GM18861 (cell line): Measurements from ENCODE around the gene PNPT1.
"Not testable (repeated sequence)": the region's sequence is repeated elsewhere in the genome, so short reads cannot be mapped to it uniquely, and the experiment has no call there.

ENCODE experiments used
- ATAC-seq: cut with Tn5 transposase; IDR thresholded peaks from one replicate; pipeline ENCODE4 v1.9.1; 2021; ENCODE audit not compliant: unreplicated experiment

The PNPT1 gene

DNA sequence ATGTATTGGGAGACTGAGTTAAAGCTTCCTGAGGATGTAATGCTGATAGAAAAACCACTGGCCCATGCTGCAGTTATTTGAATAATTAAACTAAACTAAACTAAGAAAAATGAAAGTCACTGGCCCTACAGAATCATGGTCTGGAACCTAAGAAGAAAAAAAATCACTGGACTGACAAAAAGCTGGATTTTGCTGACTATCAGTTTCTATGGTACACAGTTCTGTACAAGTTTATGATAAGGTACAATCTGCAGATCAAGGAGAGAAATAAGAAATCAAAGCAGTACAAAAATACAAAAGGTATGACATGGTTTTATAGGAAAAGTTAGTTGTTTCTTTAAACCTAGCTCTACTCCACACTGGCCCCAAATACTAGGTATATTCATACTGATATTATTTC, 91.8 kb downstream of the PNPT1 start:
- ATAC-seq = no peak

DNA sequence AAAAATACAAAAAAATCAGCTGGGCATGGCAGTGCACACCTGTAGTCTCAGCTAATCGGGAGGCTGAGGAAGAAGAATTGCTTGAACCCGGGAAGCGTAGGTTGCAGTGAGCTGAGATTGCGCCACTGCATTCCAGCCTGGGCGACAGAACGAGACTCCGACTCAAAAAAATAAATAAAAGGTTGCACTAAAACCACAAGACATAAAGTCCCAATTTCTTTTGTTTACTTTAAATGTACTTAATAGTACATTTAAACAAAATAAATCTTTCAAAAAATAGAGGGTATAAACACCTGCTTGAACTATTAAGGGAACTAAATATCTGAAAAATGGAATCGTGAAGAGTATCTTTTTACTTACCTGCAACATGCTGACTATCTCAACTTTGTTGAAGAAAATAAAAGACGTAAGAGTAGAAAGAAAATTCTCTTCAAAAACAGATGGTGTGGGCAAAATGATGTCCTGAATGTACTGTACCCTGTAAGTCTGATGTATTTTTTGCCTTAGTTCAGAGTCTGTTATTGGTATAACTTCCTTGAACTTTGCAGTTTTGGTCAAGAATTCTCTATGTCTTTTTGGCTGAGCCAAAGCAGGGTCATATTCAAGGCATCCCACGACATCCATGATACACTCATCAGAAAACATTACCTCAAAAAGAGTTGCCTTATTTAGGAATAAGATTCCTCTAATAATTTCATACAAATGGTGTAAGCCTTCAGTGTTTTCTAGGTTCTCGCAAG, 95.4 kb downstream of the PNPT1 start:
- ATAC-seq = no peak

DNA sequence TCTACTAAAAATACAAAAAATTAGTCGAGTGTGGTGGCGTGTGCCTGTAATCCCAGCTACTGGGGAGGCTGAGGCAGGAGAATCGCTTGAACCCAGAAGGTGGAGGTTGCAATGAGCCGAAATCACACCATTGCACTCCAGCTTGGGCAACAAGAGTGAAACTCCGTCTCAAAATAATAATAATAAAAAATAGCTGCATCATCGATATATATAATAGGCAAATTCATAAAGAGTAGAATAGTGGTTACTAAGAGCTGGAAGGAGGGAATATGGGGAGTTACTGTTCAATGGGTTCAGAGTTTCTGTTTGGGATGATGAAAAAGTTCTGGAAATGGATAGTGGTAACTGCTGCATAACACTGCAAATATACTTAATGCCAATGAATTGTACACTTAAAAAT, 96.8 kb downstream of the PNPT1 start:
- ATAC-seq = not testable (repeated sequence)

DNA sequence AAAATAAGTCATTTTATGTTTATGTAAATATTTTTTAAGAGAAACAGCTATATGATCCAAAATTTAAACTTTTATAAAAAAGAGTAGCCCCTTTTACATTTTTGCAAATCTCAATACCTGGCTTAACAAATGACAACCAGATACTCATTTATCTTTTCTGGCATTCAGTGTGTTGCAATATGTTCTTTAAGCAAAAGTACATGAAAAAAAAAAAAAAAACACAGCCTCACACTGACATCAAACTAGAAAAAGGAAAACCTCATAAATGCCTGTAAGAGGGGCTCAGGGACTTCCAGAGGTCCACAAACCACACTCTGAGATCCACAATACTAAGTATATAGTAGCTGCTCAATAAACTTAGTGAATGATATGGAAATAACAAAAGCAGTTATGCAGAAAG, 98.1 kb downstream of the PNPT1 start:
- ATAC-seq = no peak

DNA sequence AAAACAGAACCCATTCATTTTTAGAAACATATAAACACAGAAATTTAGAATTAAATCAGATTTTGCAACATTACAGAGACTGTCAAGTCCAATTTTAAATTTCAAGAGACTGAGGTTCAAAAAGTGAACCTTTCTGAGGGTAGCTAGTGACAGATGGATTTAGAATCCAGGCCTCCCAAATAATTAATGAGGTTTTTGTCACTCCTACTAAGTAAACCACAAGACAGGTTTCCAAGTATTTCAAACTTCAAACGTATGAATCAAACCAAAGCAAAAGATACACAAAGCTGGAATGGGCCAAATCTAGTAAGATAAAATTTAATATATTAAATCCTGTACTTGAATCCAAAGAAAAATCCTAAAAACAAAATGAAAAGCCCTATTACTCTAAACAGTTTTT, 101.5 kb downstream of the PNPT1 start:
- ATAC-seq = no peak

DNA sequence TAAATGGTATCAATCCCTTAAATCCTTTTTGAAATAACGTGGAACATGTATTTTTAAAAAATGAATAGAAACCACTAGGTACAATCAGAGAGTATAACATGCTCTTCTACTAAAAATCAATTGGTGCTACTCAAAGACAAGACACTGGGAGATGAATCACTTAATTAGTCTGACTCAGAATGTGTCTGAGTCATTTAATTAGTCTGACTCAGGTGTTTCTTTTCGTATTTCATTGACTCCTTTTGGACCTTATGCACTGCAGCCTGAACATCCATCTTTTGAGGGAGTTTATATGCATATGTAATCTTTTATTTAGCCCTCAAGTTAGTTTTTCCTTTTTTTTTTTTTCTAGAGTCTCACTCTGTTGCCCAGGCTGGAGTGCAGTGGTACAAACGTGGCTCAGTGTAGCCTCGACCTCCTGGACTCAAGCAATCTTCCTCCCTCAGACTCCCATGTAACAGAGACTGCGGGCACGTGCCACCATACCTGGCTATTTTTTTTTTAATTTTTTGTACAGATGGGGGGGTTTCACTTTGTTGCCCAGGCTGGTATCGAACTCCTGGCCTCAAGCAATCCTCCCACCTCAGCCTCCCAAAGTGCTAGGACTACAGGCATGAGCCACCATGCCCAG, 102.7 kb downstream of the PNPT1 start:
- ATAC-seq = peak; percentile 92

DNA sequence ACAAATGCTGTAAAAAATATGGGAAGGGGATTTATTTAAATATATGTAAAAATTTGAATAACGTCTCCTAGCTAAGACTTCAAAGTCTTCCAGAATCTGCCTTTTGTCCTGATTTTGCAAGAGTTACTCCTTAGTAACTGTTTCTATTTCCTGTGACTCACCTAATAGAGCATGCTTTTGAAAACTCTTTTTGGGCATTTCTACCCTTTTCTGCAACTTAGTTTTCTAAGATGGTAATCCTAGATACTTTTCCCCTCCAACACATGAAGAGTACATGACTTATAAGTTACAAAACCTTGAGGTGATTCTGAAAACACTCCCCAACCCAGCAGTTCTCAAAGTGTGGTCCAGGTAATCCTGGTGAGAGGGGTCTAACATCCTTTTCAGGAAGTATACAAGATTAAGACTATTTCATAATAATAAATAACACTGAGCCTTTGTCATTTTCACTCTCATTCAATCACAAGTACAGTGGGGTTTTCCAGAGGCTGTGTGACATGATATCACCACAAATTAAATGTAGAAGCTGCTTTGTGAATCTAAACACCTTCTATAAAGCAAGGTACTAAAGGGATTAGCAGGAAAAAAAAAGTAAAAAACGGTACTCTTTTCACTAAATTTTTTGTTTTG, 108.1 kb downstream of the PNPT1 start:
- no peak for ATAC-seq
